AG09319 (cell line): ENCODE measurements around the gene EXPH5.
"Not testable (repeated sequence)": the region's sequence is repeated elsewhere in the genome, so short reads cannot be mapped to it uniquely, and the experiment has no call there.

Source experiments
- DNase-seq: peaks from one replicate; pipeline ENCODE4 v3.0.0-alpha.2; 2010; ENCODE audit warnings: low read depth; ENCODE audit errors: extremely low read depth
- TF ChIP-seq, protein P1 (sequence below): IDR thresholded peaks from 2 replicates; pipeline ENCODE4 v1.5.1; 2011; ENCODE audit warnings: low read depth, mild to moderate bottlenecking, inconsistent platforms, low read length, moderate library complexity

The EXPH5 gene

GRCh38 chr11:108616549-108616948, 23.0 kb upstream of the EXPH5 start:
- TF ChIP-seq, protein P1, sequence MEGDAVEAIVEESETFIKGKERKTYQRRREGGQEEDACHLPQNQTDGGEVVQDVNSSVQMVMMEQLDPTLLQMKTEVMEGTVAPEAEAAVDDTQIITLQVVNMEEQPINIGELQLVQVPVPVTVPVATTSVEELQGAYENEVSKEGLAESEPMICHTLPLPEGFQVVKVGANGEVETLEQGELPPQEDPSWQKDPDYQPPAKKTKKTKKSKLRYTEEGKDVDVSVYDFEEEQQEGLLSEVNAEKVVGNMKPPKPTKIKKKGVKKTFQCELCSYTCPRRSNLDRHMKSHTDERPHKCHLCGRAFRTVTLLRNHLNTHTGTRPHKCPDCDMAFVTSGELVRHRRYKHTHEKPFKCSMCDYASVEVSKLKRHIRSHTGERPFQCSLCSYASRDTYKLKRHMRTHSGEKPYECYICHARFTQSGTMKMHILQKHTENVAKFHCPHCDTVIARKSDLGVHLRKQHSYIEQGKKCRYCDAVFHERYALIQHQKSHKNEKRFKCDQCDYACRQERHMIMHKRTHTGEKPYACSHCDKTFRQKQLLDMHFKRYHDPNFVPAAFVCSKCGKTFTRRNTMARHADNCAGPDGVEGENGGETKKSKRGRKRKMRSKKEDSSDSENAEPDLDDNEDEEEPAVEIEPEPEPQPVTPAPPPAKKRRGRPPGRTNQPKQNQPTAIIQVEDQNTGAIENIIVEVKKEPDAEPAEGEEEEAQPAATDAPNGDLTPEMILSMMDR: no peak
- DNase-seq: no peak

- TF ChIP-seq, protein P1: no peak
- no peak for DNase-seq
Observed at GRCh38 chr11:108614086-108614485, 20.5 kb upstream of the EXPH5 start.

DNA sequence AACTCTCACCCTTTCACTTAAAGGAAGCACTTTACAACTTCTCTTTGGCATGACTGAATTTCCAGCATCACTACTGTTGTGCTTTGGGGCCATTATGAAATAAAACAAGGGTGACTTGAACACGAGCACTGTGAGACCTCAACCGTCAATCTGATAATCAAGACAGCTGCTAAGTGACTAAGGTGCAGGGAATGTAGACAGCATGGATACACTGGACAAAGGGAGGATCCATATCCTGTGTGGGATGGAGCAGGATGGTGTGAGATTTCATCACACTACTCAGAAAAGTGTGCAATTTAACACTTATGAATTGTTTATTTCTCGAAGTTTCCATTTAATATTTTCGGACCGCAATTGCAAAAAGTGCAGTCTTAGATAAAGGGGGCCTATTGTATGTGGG, 16.1 kb upstream of the EXPH5 start:
- DNase-seq: no peak
- TF ChIP-seq, protein P1: no peak

- DNase-seq: no peak
- TF ChIP-seq, protein P1: no peak
Observed at GRCh38 chr11:108608548-108608947, 15.0 kb upstream of the EXPH5 start.

DNA sequence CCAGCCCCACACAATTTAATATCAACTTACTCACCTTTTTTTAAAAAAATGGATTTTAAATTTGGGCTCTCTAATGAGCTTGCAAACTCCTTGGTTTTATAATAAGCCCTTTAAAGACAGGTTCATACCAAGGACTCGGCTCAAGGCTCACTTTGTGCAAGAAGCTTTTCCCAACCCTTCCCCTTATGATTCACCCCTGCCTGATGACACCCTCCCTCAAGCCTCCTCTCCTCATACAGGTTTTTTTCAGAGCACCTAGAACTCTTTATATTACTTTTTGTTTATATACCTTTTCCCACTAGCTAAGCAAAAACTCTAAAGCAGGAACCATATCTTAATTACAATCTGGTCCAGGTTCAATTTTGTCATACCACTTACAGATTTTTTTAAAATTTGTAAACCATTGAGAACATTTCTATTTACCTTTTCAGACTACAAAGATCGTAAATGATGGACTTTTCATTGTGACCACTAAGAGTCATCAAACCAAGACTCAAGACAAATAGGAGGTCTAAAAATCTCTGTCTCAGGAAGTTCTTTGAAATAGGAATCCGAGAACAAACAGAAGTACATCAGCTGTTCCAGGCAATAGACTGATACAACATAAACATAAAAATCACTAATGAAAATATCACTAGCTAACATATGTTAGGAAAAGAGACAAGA, 13.1 kb upstream of the EXPH5 start:
- TF ChIP-seq, protein P1: no peak
- no peak for DNase-seq

DNA sequence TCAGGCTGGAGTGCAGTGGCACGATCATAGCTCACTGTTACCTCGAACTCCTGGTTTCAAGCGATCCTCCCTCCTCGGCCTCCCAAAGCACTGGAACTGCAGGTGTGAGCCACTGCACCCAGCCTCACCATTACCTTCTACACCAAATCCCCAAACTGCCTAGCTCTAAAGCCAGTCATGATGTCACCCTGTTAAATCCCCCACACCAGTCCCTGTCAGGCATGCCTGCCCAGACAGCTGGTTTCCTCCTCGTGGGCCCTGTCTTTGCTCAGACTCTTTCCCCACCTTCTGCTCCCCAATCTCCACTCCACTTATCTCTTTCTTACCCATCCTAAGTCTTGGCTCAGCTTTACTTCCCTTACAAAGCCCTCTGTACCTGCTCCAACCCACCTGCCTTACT, 12.5 kb upstream of the EXPH5 start:
- DNase-seq: no peak
- TF ChIP-seq, protein P1: no peak

DNA sequence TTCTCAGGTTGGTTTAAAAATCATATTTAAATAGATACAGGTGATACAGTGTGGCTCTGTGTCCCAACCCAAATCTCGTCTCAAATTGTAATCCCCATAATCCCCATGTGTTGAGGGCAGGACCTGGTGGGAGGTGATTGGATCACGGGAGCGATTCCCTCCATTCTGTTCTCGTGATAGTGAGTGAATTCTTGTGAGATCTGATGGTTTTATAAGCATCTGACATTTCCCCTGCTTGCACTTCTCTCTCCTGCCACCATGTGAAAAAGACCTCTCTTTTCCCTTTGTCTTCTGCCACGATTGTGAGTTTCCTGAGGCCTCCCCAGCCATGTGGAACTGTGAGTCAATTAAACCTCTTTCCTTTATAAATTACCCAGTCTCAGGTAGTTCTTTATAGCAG, 9.2 kb upstream of the EXPH5 start:
- not testable (repeated sequence) for DNase-seq

DNA sequence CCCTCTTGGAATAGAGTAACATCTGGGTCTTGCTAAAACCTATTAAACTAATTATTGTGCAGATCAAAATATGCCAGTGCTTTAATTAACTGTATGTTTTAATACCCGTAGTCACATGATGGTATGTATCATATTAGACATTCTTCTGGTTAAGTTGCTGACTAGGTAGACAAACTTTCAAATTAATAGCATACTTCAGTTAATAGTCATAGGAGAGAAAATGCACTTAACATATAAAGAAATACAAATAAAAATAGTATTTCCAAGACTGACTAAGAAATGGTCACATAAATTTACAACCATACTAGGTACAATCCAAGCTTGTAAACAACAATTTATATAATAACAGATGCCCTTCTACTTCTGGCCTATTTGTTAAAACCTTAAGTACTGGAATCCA, 7.6 kb upstream of the EXPH5 start:
- TF ChIP-seq, protein P1: no peak
- no peak for DNase-seq
